Activated CD4-positive, alpha-beta T cell treated with anti-CD3 and anti-CD28 coated beads, Interleukin-2, amount 50 U/mL, for 48 hours (primary cell): Measurements from ENCODE around the gene ITPR3.

Experiments
- DNase-seq, 2 experiments: peaks; one replicate each; pipeline ENCODE4 v3.0.0-alpha.2; 2020

ITPR3 gene

DNA sequence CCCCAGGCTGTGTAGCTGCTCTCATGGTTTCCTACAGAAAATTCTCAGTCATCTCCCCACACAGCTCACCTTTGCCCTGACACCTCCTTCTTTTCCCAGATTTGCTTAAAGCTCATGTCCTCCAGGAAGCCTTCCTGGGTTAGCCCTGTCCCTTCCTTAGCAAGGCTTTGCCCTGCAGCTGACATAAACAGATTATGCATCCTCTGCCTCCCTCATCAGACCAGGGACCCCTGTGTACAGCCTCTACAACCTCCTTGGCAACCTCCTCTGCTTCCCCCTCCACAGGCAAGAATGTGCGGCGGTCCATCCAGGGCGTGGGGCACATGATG lies 50.6 kb downstream of the ITPR3 start:
- DNase-seq, result no peak

DNA sequence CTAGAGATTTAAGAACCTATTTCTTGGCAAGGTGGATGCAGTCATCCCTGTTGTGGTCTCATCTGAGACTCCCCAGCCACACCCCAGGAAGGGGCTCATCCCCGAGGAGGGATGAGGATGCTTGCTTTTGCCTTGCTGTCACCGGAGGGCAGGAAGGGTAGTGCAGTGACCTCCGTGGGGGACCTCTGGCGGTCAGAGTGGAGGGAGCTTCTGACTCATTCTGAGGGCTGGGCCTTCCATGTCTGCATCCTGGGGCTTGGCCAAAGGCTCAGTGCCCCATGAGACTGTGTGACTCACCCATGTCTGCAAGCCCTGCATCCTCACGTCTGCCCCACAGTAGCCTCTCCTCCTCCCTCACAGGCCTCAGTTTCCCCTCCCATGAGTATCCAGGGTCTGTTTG lies 51.7 kb downstream of the ITPR3 start:
- DNase-seq, result no peak

DNA sequence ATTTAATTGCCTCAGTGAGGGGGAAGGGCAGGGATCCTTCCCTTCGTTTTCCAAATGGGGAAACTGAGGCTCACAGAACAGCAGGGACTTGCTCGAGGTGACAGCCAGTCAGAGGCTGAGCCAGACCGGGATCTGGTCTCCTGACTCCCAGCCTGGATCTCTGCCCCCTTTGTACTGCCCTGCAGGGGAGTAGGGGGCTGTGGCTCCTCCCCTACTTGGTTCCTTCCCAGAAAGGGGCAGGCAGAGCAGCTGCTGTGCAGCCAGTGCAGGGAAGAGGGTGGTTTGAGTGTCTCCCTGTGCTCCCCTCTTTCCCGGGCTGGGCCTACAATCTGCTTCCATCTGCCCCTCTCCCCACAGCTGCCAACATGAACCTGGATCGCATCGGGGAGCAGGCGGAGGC lies 52.7 kb downstream of the ITPR3 start:
- no peak for DNase-seq

DNA sequence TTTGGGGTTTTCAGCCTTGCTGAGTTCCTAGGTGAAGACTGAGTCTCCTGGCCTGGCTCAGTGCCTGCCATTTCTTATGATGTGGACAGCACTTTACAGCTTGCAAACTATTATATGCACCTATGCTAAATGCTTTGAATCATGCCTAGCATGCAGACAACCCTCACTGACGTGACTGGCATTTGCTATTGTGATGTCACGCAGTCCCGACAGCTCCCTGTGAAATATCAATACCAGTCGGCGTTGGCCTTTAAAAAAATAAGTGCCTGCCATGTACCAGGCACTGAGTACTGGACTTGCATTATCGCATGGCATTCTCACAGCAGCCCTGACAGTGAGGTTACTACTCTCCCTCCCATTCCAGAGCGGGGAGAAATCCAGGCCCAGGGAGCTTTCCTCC lies 54.8 kb downstream of the ITPR3 start:
- DNase-seq, result no peak

DNA sequence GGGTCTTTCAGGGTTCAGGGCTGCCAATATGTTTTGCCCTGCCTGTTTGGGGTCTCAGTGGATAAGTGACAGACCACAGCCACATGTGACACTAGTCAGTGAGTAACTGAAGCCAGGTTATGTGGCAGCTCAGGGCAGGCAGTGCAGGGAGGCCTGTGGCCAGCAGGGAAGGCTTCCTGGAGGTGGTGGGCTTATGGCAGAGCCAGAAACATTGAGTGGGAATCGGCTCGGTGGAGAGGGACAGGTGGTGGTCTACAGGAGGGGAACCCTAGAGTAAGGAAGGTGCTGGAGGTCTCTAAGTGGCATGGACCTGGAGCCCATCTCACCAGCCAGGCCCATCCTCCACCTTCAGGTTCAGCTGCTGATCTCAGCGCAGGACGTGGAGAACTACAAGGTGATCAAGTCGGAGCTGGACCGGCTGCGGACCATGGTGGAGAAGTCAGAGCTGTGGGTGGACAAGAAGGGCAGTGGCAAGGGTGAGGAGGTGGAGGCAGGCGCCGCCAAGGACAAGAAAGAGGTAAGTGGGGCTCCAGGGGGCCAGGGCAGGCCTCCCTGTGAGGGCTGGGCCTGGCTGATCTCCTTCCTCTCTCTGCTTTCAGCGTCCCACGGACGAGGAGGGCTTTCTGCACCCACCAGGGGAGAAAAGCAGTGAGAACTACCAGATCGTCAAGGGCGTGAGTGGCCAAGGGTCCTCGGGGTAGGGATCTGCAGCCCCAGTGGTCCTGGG lies 55.5 kb downstream of the ITPR3 start:
- DNase-seq, result no peak

DNA sequence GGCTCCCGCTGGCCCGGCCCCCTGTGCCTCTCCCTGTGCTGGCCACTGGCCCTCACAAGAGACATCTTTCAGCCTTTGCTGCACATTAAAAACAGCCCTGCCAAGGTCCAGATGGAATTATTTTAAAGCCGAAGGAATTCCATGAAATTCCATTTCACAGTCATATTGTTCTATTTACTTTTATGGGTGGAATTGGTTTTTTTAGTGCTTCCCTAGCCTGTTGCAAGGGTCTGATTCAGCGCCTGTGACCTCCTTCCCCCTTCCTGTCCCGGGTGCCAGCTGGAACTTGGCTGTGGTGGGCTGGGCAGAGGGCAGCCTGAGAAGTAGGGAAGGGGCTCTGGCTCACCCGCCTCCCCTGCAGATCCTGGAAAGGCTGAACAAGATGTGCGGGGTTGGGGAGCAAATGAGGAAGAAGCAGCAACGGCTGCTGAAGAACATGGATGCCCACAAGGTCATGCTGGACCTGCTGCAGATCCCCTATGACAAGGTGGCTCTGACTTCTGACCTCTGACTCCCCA lies 56.1 kb downstream of the ITPR3 start:
- DNase-seq, result no peak

DNA sequence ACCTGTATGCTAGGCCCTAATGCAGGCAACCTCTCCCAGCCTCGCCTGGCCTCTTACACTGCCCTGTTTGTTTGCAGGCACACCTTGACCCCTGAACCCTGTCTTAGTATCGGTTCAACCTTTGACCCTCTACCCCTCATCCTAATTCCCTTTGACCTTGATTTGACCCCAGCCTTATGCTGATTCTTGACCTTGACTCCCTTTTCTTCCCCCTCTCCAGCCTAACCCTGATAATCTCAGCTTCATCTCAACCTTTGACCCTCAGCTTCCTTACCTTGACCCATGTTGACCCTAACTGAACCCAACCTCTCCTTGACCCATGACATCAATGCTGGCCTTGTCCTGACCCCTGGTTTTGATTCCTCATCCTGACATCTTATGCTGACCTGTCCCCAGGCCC lies 56.6 kb downstream of the ITPR3 start:
- no peak for DNase-seq

DNA sequence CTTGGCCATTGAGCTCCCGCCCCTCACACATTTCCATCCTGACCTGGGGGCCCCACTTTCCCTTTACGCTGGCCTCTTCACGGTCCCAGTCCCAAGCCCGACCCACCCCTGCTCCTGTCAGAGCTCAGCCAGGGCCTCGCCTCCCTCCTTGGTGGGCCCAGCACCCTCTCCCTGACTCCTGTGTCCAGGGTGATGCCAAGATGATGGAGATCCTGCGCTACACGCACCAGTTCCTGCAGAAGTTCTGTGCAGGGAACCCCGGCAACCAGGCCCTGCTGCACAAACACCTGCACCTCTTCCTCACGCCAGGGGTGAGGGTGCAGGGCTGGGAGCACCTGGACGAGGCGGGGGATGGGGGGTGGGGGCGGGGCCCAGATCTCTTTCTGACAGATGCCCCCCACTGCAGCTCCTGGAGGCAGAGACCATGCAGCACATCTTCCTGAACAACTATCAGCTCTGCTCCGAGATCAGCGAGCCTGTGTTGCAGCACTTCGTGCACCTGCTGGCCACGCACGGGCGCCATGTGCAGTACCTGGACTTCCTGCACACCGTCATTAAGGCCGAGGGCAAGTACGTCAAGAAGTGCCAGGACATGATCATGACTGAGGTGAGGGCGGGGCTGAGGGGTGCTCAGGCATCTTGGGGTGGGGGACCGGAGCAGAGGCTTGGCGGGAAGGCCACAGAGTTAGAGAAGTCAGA lies 57.3 kb downstream of the ITPR3 start:
- no peak for DNase-seq

DNA sequence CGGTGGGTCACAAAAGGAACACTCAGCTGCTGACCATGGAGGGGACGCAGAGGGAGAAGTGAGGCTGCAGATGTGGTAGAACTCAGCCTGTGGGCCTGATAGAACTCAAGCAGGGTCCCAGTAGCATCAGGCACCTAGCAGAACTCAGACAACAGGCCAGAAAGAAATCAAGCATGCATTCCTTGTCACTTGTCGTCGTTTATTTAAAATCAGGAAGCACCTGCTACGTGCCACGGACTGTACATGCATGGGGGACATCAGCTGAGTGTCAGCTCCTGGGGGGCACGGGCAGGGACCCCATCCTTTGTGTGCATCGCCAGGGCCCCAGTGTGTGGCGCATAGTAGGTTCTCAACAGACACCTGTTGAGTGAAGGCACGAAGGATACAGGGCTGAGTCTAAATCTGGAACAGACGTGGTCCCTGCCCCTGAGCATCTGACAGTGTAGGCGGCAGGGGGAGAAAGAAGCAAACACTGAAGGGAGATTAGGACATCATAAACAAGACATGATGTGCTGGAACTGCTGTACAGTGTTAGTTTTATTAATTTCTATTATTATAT lies 57.9 kb downstream of the ITPR3 start:
- DNase-seq, result no peak

DNA sequence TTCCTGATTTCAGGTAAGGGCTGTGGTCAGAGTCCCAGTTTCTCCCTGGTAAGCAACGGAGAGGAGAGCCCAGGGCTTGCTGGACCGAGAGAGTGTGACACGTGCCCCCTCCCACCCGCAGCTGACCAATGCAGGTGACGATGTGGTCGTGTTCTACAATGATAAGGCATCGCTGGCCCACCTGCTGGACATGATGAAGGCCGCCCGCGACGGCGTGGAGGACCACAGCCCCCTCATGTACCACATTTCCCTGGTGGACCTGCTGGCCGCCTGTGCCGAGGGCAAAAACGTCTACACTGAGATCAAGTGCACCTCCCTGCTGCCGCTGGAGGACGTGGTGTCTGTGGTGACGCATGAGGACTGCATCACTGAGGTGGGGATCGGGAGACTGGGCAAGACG lies 58.6 kb downstream of the ITPR3 start:
- no peak for DNase-seq

DNA sequence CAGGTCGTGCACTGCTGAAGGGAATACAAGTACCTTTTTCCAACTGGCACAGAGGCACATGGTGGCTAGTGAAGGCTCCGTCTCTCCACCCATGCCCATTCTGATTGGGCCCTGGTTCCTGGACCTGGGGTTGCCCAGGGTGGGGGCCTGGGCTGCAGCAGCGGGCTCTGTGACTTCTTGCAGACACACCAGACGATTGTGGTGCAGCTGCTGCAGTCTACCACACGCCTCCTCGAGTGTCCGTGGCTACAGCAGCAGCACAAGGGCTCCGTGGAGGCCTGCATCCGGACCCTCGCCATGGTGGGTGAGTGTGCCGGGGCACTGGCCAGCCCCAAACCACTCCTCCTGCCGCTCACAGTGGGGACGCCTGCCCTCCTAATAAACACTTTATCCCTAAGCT lies 61.2 kb downstream of the ITPR3 start:
- DNase-seq, result no peak

DNA sequence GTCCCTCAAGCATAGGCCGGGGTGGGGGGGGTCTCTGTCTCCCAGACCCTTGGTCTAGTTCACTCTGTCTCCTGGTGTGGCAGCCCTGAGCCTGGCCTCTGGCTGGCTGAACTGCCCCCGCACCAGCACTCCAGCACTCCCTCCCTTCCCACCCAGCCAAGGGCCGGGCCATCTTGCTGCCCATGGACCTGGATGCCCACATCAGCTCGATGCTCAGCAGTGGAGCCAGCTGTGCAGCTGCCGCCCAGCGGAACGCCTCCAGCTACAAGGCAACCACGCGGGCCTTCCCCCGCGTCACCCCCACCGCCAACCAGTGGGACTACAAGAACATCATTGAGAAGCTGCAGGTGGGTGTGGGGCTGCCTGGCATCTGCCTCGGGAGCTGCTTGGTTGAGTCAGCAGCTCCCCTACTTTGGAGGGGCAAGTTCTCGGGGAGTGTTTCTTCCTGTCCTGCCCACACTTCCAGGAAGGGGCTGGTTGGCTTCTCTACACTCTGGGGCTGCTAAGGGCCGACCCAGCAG lies 62.0 kb downstream of the ITPR3 start:
- peak; percentile 48 to 60 for DNase-seq

DNA sequence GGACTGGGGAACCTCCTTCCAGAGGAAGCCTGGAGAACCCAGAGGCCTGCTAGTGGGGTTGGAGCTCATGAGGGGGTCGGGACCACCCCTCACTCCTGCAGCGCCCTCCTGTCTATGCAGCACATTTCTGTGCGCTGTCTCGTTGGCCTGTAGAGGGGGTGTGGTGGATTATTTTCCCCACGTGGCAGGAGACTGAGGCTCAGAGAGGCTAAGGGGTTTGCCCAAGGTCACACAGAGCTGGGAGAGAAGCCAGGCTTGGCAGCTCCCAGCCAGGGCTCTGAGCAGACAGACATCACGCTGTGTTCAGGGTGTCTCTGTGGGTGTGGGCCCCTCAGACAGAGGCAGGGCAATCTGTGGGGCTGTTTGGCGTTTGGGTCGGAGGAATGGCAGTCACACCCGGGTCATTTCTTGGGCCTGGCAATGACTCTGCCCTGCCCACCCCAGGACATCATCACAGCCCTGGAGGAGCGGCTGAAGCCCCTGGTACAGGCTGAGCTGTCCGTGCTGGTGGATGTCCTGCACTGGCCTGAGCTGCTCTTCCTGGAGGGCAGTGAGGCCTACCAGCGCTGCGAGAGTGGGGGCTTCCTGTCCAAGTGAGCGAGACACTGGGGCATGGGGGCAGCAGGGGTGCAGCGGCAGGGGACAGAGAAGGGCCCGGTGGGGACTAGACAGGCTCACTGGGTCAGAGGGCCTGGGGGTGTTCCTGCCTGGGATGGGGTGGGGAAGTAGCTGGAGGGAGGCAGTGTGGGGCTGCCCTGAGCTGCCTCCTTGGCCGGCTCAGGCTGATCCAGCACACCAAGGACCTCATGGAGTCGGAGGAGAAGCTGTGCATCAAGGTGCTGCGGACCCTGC lies 62.7 kb downstream of the ITPR3 start:
- DNase-seq, result no peak

DNA sequence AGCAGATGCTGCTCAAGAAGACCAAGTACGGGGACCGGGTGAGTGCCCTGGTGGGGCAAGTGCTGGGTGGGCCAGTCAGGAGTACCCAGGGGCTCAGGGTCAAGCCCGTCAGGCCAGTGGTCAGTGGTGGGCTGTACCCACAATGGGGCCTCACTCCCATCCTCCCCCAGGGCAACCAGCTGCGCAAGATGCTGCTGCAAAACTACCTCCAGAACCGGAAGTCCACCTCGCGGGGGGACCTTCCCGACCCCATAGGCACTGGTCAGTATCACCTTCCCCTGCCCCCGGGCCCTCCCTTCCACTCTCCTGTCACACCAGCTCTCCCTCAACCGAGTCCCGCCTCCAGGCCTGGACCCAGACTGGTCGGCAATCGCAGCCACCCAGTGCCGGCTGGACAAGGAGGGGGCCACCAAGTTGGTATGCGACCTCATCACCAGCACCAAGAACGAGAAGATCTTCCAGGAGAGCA lies 63.3 kb downstream of the ITPR3 start:
- no peak for DNase-seq

DNA sequence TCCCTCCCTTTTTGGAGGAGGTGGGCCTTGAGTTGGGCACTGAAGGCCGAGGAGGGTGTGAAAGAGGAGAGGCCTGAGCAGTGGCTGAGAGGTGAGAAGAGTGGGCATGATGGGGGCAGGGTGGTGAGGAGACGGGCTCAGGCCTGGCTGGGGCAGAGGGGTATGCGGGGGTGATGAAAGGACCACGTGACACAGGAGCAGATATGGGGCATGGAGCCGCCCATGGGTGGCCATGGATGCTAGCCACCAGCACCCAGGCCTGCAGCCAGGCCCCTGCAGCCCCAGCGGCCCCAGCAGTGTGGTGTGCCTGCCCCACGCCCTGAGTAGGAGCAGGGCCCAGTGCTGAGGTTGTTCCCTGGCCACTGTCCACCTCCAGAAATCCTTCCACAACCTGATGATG lies 63.9 kb downstream of the ITPR3 start:
- DNase-seq, result no peak

DNA sequence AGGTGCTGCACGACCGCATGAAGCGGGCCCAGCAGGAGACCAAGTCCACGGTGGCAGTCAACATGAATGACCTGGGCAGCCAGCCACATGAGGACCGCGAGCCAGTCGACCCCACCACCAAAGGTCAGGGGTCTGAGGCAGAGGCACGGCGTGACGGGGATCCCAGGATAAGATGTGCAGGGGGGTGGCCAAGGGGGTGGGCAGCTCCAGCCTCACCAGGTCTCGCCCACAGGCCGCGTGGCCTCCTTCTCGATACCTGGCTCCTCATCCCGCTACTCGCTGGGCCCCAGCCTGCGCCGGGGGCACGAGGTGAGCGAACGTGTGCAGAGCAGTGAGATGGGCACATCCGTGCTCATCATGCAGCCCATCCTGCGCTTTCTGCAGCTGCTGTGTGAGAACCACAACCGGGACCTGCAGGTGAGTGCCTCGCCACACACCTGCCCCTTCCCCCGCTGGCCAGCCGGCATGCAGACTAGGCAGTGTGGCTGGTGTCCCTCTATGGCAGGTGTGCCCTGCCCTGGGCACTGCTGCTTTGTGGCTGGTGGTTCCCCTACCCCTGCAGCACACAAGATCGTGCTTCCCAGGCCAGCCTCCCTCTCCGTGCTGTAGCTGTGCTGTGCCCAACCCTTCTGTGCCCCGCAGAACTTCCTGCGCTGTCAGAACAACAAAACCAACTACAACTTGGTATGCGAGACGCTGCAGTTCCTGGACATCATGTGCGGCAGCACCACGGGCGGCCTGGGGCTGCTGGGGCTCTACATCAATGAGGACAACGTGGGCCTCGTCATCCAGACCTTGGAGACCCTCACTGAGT lies 64.5 kb downstream of the ITPR3 start:
- no peak for DNase-seq

DNA sequence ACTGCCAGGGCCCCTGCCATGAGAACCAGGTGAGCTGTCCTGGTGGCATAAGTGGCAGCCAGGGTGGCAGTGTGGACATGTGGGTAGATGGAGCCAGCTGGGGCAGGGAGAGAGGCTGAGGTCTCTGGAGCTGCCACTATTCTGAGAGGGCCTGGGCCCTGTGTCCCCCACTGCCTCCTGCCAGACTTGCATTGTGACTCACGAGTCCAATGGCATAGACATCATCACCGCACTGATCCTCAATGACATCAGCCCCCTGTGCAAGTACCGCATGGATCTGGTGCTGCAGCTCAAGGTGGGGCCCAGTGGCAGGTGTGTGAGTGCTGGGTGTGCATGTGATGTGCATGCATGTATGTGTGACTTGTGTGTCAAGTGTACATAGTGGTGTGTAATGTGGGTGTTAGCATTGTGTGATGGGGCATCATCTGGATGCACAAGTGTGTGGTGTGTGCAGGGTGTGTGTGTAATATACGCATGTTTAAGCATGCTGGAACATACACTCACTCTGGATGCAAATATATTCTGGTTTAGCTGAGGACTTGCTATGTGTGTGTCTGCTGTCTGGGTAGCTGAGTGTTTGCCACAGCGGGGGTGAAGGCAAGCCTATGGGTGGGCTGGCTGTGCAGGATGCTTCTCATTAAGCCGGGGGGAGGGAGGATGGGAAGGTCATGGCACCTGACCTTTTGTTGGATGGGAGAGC lies 65.3 kb downstream of the ITPR3 start:
- DNase-seq, result no peak

DNA sequence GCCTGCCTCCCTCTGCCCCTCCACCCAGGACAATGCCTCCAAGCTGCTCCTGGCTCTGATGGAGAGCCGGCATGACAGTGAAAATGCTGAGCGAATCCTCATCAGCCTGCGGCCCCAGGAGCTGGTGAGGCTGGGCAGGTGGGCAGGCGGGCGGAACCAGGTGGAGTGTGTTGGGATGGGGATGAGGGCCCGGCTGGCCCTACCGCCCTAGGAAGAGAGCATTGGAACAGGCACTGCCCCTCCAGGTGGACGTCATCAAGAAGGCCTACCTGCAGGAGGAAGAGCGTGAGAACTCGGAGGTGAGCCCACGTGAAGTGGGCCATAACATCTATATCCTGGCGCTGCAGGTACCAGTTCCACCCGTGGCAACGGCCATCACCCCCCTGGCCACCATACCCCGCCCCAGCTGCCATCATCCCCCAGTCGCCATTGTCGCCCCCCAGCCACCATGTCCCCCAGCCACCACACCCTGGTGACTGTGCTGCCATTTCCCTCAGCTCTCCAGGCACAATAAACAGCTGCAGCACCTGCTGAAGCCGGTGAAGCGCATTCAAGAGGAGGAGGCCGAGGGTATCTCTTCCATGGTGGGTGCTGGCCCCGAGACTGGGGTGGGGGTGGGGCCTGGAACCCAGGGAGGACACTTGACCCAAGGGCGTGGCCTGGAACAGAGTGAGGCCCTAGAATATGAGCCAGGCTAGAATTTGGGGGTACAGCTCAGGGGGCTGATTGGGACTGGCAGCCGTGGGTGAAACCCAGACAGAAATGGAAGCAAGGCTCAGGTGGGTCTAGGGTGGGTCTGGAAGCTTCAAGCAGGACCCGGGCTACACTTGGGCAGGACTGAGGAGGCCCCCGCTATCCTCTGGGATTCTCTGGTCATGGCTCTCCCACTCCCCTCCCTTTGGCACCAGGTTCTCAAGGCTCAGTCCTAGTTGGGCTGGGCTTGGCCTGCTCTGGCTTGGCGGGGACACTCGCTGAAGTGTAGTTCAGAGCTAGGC lies 66.2 kb downstream of the ITPR3 start:
- no peak for DNase-seq

DNA sequence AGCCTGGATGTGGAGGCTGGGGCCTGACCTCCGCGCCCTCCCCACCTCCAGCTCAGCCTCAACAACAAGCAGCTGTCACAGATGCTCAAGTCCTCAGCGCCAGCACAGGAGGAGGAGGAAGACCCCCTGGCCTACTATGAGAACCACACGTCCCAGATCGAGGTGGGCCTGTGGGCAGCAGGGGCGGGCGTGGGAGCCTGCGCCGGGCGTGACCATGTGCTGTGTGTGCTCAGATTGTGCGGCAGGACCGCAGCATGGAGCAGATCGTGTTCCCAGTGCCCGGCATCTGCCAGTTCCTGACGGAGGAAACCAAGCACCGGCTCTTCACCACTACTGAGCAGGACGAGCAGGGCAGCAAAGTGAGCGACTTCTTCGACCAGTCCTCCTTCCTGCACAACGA lies 66.9 kb downstream of the ITPR3 start:
- DNase-seq, result no peak

DNA sequence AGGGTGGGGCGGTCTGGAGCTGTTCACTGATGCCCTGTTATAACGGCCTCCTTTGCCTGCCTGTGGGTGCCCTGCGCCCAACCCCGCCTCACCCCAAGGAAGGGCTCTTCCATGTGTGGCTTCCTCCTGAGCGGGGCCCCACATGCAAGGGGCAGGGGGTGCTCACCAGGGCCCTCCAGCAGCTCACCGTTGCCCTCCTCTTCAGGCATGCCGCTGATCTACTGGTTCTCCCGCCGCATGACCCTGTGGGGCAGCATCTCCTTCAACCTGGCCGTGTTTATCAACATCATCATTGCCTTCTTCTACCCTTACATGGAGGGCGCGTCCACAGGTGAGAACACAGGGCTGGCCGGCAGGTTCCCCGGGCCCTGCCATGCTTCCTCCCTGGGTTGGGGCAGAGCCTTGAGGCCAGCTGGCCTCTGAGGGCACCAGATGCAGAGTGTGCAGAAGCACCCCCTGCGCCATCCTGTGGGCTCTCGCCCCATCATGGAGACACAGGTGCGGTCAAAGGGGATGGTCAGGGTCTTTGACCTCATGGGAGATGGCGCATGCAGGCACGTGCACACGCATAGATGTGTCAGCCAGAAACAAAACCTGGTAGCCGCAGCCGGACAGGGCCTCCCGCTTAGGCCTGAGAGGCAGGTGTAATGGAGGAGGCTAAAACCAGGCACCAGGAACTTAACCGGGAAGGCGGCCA lies 67.5 kb downstream of the ITPR3 start:
- no peak for DNase-seq
